Measurements from ENCODE around the gene ORAI1.
"Not testable (repeated sequence)": the region's sequence is repeated elsewhere in the genome, so short reads cannot be mapped to it uniquely, and the experiment has no call there.

The ORAI1 gene

GRCh38 chr12:121620333-121620891 is 5.9 kb upstream of the ORAI1 start:
- TF ChIP-seq CTCF (IDR thresholded peaks at IDR 0.05; ENCODE audit: control insufficient read depth, insufficient read depth, low read depth, low read length, missing control alignments) = no peak
- DNase-seq (ENCODE audit: low read depth) = no peak
- no peak overlapping the region for H3K4me3 ChIP-seq (ENCODE audit: control insufficient read depth, low read depth, low read length)

GRCh38 chr12:121626853-121627640 is 717 bp downstream of the ORAI1 start:
- no peak for DNase-seq (ENCODE audit: low read depth)
- TF ChIP-seq CTCF (IDR thresholded peaks at IDR 0.05; ENCODE audit: control insufficient read depth, insufficient read depth, low read depth, low read length, missing control alignments) = peak; percentile 36
- peak overlapping the region; percentile 69 for H3K4me3 ChIP-seq (ENCODE audit: control insufficient read depth, low read depth, low read length)

- DNase-seq (ENCODE audit: low read depth) = no peak
- no peak for TF ChIP-seq CTCF (IDR thresholded peaks at IDR 0.05; ENCODE audit: control insufficient read depth, insufficient read depth, low read depth, low read length, missing control alignments)
- H3K4me3 ChIP-seq (ENCODE audit: control insufficient read depth, low read depth, low read length) = peak overlapping the region; percentile 69
Measured at GRCh38 chr12:121628037-121628436, 1.7 kb downstream of the ORAI1 start.

GRCh38 chr12:121628536-121628935 is 2.2 kb downstream of the ORAI1 start:
- no peak for DNase-seq (ENCODE audit: low read depth)
- H3K4me3 ChIP-seq (ENCODE audit: control insufficient read depth, low read depth, low read length) = no peak overlapping the region

GRCh38 chr12:121630791-121631355 is 4.5 kb downstream of the ORAI1 start:
- no peak overlapping the region for H3K4me3 ChIP-seq (ENCODE audit: control insufficient read depth, low read depth, low read length)
- no peak for TF ChIP-seq CTCF (IDR thresholded peaks at IDR 0.05; ENCODE audit: control insufficient read depth, insufficient read depth, low read depth, low read length, missing control alignments)

More at GRCh38 chr12:121628536-121628935, 2.2 kb downstream of the ORAI1 start:
- TF ChIP-seq CTCF (IDR thresholded peaks at IDR 0.05; ENCODE audit: control insufficient read depth, insufficient read depth, low read depth, low read length, missing control alignments) = no peak

GRCh38 chr12:121632069-121632970 is 6.0 kb downstream of the ORAI1 start:
- no peak overlapping the region for H3K4me3 ChIP-seq (ENCODE audit: control insufficient read depth, low read depth, low read length)
- no peak for TF ChIP-seq CTCF (IDR thresholded peaks at IDR 0.05; ENCODE audit: control insufficient read depth, insufficient read depth, low read depth, low read length, missing control alignments)
- no peak for DNase-seq (ENCODE audit: low read depth)

More at GRCh38 chr12:121630791-121631355, 4.5 kb downstream of the ORAI1 start:
- no peak for DNase-seq (ENCODE audit: low read depth)

GRCh38 chr12:121633833-121634196 is 7.5 kb downstream of the ORAI1 start:
- not testable (repeated sequence) for DNase-seq (ENCODE audit: low read depth); H3K4me3 ChIP-seq (ENCODE audit: control insufficient read depth, low read depth, low read length)

Measured in AG09309 (cell line).